CD4-positive, alpha-beta T cell treated with Interleukin-17A for 4 hours (primary cell): ENCODE data around the gene HOXA10.

Source experiments
- DNase-seq: peaks from one replicate; pipeline ENCODE4 v3.0.0-alpha.2; 2020; ENCODE audit warnings: mixed read lengths

HOXA10 gene

GRCh38 chr7:27189997-27190748 lies 16.1 kb upstream of the HOXA10 start:
- no peak for DNase-seq

GRCh38 chr7:27189295-27189996 lies 15.3 kb upstream of the HOXA10 start:
- DNase-seq, result peak; percentile 2

- DNase-seq, result peak; percentile 72
Observed at GRCh38 chr7:27188386-27189294, 14.5 kb upstream of the HOXA10 start.

- no peak for DNase-seq
Observed at GRCh38 chr7:27187475-27188385, 13.6 kb upstream of the HOXA10 start.

GRCh38 chr7:27186668-27187474 lies 12.8 kb upstream of the HOXA10 start:
- no peak for DNase-seq

GRCh38 chr7:27185854-27186667 lies 11.9 kb upstream of the HOXA10 start:
- peak; percentile 9 for DNase-seq

- DNase-seq, result peak; percentile 22
Observed at GRCh38 chr7:27185013-27185853, 11.1 kb upstream of the HOXA10 start, which contains the start of gene HOXA11. HOXA11 (minus strand) TSS chr7:27185232; CDS start chr7:27185144, 88 bp downstream.

- peak; percentile 51 for DNase-seq
Observed at GRCh38 chr7:27184337-27185012, 10.4 kb upstream of the HOXA10 start.

- no peak for DNase-seq
Observed at GRCh38 chr7:27183682-27184336, 9.7 kb upstream of the HOXA10 start.

- DNase-seq, result peak; percentile 4
Observed at GRCh38 chr7:27182861-27183681, 9.0 kb upstream of the HOXA10 start.

- DNase-seq, result no peak
Observed at GRCh38 chr7:27182285-27182841, 8.2 kb upstream of the HOXA10 start.

GRCh38 chr7:27181795-27182275 lies 7.7 kb upstream of the HOXA10 start:
- no peak for DNase-seq

- DNase-seq, result peak; percentile 1
Observed at GRCh38 chr7:27180431-27181420, 6.6 kb upstream of the HOXA10 start.

GRCh38 chr7:27179503-27180430 lies 5.6 kb upstream of the HOXA10 start:
- peak; percentile 80 for DNase-seq
